Stomach (tissue), 4 donors: ENCODE measurements around the gene PRRG4.

Experiments
- POLR2AphosphoS5 ChIP-seq, 3 donors: sonication (generic); formaldehyde crosslinking; IDR thresholded peaks; one replicate each; pipeline ENCODE4 v1.6.1; 2016; ENCODE audit warnings: antibody characterized with exemption in 3 of 3
- TF ChIP-seq, protein P1 (sequence below), 7 experiments: fragments of 450-650 bp in 4 of 7; fragments of 200-600 bp in 3 of 7; sonication (generic) in 3 of 7; IDR thresholded peaks; one replicate each; pipeline ENCODE4 v1.5.1; 2016 to 2019; ENCODE audit warnings: antibody characterized with exemption in 7 of 7, control low read depth in 2 of 7, mild to moderate bottlenecking in 1 of 7

GRCh38 chr11:32899438-32899837, 69.7 kb downstream of the PRRG4 start:
- TF ChIP-seq, protein P1, sequence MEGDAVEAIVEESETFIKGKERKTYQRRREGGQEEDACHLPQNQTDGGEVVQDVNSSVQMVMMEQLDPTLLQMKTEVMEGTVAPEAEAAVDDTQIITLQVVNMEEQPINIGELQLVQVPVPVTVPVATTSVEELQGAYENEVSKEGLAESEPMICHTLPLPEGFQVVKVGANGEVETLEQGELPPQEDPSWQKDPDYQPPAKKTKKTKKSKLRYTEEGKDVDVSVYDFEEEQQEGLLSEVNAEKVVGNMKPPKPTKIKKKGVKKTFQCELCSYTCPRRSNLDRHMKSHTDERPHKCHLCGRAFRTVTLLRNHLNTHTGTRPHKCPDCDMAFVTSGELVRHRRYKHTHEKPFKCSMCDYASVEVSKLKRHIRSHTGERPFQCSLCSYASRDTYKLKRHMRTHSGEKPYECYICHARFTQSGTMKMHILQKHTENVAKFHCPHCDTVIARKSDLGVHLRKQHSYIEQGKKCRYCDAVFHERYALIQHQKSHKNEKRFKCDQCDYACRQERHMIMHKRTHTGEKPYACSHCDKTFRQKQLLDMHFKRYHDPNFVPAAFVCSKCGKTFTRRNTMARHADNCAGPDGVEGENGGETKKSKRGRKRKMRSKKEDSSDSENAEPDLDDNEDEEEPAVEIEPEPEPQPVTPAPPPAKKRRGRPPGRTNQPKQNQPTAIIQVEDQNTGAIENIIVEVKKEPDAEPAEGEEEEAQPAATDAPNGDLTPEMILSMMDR (IDR thresholded peaks at IDR 0.05), result no peak
- TF ChIP-seq POLR2AphosphoS5 (IDR thresholded peaks at IDR 0.05), result no peak
